ENCODE measurements around the gene NUCKS1. TPM values are rescaled to one million over a fixed set of nuclear protein-coding genes. Genes with fewer than 3 reads are reported as not detected.
A peak's percentile ranks its signal among the peaks of the same experiment; 100 is the strongest.

NUCKS1 gene
- total and polyA plus RNA-seq, 2 of the 8 experiments (the other 6 are each of a cell fraction or from before 2014, with no cell fraction given), result 126 to 461 TPM

DNA sequence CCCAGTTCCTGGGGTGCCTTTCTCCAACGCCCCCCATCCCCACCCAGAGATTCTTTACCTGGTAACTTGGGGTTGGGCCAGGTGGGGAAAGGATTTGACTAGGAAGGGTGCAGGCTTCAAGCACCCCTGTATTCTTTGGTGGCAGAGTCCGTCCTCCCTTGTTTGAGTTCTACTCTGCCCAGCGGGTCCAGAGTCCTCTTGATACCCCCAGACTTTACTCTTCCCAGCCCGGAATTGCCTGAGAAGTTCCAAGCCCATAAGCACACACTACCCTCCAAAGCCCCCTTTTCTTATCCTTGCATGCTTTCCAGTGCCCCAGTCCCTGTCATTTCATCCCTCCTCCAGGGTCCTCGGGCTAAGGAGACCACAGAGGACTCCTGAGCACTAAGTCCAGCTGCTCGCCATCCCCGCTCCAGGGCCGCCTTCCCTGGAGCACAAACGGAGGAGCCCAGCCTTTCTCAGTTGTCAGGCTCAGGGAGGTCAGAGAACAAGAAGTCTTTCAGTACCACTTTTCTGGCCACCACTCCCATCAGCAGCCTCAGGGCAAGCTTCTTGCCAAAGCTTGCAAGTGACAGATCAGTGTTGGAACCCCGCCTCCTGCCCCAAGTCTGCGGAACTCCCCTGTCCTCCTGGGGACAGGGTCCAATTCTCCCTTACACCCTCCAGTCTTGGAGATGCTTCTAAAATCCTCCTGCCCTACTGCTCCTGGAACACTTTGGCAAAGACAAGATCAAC is 81.9 kb downstream of the NUCKS1 start:
- CTCF ChIA-PET (ENCODE audit: partially characterized antibody), result interaction anchor here (1.3 to 18.5 kb wide), 5 partner anchors 10 to 81 kb away, joined by 4 to 856 read pairs (median 43); partner anchors contain the start of gene SLC45A3
- H3K56ac ChIP-seq (replicated peaks; ENCODE audit: insufficient read length, low read depth, low read length), result no peak overlapping the region
- H3K9ac ChIP-seq (replicated peaks in 1 of 4; ENCODE audit: extremely low read depth in 1 of 4, low read depth in 3 of 4, low read length in 3 of 4), result no peak overlapping the region
- peak overlapping the region; percentile 94; the same call in 1 of the 2 replicates for H2BK12ac ChIP-seq (ENCODE audit: low read depth, low read length)
- H2BK5ac ChIP-seq (ENCODE audit: low read depth, low read length), result 0 out of 2 replicates have a peak overlapping the region, but pooled peaks have one; percentile 57
- H3K4ac ChIP-seq (replicated peaks; ENCODE audit: insufficient read length, low read depth, low read length), result peak overlapping the region; percentile 29
- H3K4me1 ChIP-seq (replicated peaks in 1 of 4; ENCODE audit: control insufficient read depth in 3 of 4, insufficient read depth in 4 of 4, low read length in 3 of 4), result peaks cover 13 to 50% (median 42%) of the 10 kb centered on the region in 4 experiments
- H3K23me2 ChIP-seq (ENCODE audit: low read depth, low read length), result no peaks in the 10 kb centered on the region
- H3K36me3 ChIP-seq (ENCODE audit: control insufficient read depth in 2 of 4, insufficient read depth in 4 of 4, low read length in 3 of 4), result peaks cover 0 to 10% (median 4%) of the 10 kb centered on the region in 4 experiments; a peak in 4 of 8 replicates
- peak overlapping the region; percentile 44; the same call in 1 of the 2 replicates for H3K18ac ChIP-seq (ENCODE audit: extremely low read depth, low read length)
- H2AFZ ChIP-seq (ENCODE audit: low read length), result no peak overlapping the region
- H2BK15ac ChIP-seq (ENCODE audit: low read length), result 0 out of 2 replicates have a peak overlapping the region, but pooled peaks have one; percentile 10
- H3K79me2 ChIP-seq (ENCODE audit: control insufficient read depth in 1 of 2, insufficient read depth in 2 of 2, low read length in 2 of 2), result peaks cover 0 to 35% of the 10 kb centered on the region in 2 experiments; a peak in 2 of 4 replicates
- no peak overlapping the region for H3K4me3 ChIP-seq (ENCODE audit: extremely low read depth in 1 of 4, insufficient read depth in 2 of 4, low read depth in 3 of 4, low read length in 4 of 4)
- no peak overlapping the region for H3K4me2 ChIP-seq (ENCODE audit: insufficient read depth in 1 of 2, low read depth in 2 of 2, low read length in 2 of 2)
- H3K23ac ChIP-seq (ENCODE audit: insufficient read length), result no peak overlapping the region
- H4K91ac ChIP-seq (replicated peaks; ENCODE audit: insufficient read length, low read length), result no peak overlapping the region
- H3K79me1 ChIP-seq (ENCODE audit: low read depth, low read length), result peaks cover 10% of the 10 kb centered on the region
- H3K27me3 ChIP-seq (replicated peaks in 1 of 4; ENCODE audit: control insufficient read depth in 3 of 4, extremely low read depth in 1 of 4, insufficient read depth in 3 of 4, low read length in 3 of 4), result no peaks in the 10 kb centered on the region
- no peak overlapping the region for H3K27ac ChIP-seq (ENCODE audit: low read depth, low read length)
- FAIRE-seq (no peak), DNase-seq (ENCODE audit: low read depth in 1 of 2, low spot score in 2 of 2) (no peak)
- H2BK120ac ChIP-seq (replicated peaks; ENCODE audit: low read depth, low read length), result no peak overlapping the region
- no peak overlapping the region for H4K8ac ChIP-seq (ENCODE audit: extremely low read depth, insufficient read depth, low read length)
- H2BK20ac ChIP-seq (ENCODE audit: low read length), result peak overlapping the region; percentile 86; the same call in 1 of the 2 replicates
- WGBS, 2 experiments (ENCODE audit: extremely low coverage in 1 of 2, insufficient coverage in 1 of 2, insufficient read length in 1 of 2, insufficient replicate concordance in 2 of 2, low coverage in 1 of 2, low lambda C conversion rate in 2 of 2, missing lambda C conversion rate in 1 of 2), result 94% methylated on average over 11 of the region's 11 CpGs; no CpG with 5 or more reads in 1 of the 2 experiments
- no peak overlapping the region for H4K5ac ChIP-seq (ENCODE audit: insufficient read length, low read depth, low read length)
- H2AK5ac ChIP-seq (ENCODE audit: low read depth, low read length), result peak overlapping the region; percentile 16; the same call in 1 of the 2 replicates
- H3K9me3 ChIP-seq (ENCODE audit: insufficient read depth in 2 of 2, low read depth in 1 of 2, low read length in 1 of 2), result no peaks in the 10 kb centered on the region
- H4K20me1 ChIP-seq (replicated peaks in 1 of 2; ENCODE audit: control insufficient read depth in 1 of 2, insufficient read depth in 2 of 2, low read length in 2 of 2), result peaks cover 1 to 2% of the 10 kb centered on the region in 2 experiments
- no peak overlapping the region for H3K14ac ChIP-seq (ENCODE audit: insufficient read length)
- POLR2A ChIA-PET (ENCODE audit: partially characterized antibody), result interaction anchor here (3.6 to 19.3 kb wide), 3 partner anchors 8 to 39 kb away, joined by 26 to 241 read pairs (median 49); partner anchors contain the start of gene SLC45A3
- TF ChIP-seq SRF (IDR thresholded peaks at IDR 0.05; ENCODE audit: low read depth, low read length), result no peak
- no peak for TF ChIP-seq EP300 (IDR thresholded peaks at IDR 0.05; ENCODE audit: borderline replicate concordance in 1 of 2, low read depth in 2 of 2, low read length in 2 of 2)
- TF ChIP-seq, protein P1, sequence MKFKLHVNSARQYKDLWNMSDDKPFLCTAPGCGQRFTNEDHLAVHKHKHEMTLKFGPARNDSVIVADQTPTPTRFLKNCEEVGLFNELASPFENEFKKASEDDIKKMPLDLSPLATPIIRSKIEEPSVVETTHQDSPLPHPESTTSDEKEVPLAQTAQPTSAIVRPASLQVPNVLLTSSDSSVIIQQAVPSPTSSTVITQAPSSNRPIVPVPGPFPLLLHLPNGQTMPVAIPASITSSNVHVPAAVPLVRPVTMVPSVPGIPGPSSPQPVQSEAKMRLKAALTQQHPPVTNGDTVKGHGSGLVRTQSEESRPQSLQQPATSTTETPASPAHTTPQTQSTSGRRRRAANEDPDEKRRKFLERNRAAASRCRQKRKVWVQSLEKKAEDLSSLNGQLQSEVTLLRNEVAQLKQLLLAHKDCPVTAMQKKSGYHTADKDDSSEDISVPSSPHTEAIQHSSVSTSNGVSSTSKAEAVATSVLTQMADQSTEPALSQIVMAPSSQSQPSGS (IDR thresholded peaks at IDR 0.05; ENCODE audit: low read length), result no peak
- TF ChIP-seq RFX5 (IDR thresholded peaks at IDR 0.05; ENCODE audit: borderline replicate concordance, low read depth, low read length), result no peak
- no peak for TF ChIP-seq RAD21 (IDR thresholded peaks at IDR 0.05 in 1 of 2, conservative IDR thresholded peaks at IDR 0.05 in 1 of 2; ENCODE audit: low read depth in 2 of 2, low read length in 2 of 2)
- TF ChIP-seq KDM5A (IDR thresholded peaks at IDR 0.05; ENCODE audit: low read length), result no peak
- TF ChIP-seq RNF2 (IDR thresholded peaks at IDR 0.05; ENCODE audit: borderline replicate concordance, low read depth, low read length, missing control alignments, poor library complexity, severe bottlenecking), result no peak
- TF ChIP-seq KDM4A (IDR thresholded peaks at IDR 0.05; ENCODE audit: low read depth, low read length, severe bottlenecking), result no peak

All from H1 (cell line).